HG02623 (cell line): ENCODE data around the gene ILF2.
A peak's percentile ranks its signal among the peaks of the same experiment; 100 is the strongest.
"Not testable (repeated sequence)": the region's sequence is repeated elsewhere in the genome, so short reads cannot be mapped to it uniquely, and the experiment has no call there.

ENCODE experiments used
- ATAC-seq: cut with Tn5 transposase; IDR thresholded peaks from one replicate; pipeline ENCODE4 v1.9.1; 2021; ENCODE audit warnings: moderate library complexity; ENCODE audit not compliant: unreplicated experiment

Gene ILF2

GRCh38 chr1:153670859-153671627, at the start of gene ILF2:
TSS of gene ILF2 (minus strand) at chr1:153670993. CDS start at chr1:153670922, 71 bp downstream.
- ATAC-seq = peak; percentile 96

GRCh38 chr1:153717330-153717729, 46.5 kb upstream of the ILF2 start:
- no peak for ATAC-seq

GRCh38 chr1:153716211-153716610, 45.4 kb upstream of the ILF2 start:
- ATAC-seq = not testable (repeated sequence)

GRCh38 chr1:153711026-153711425, 40.2 kb upstream of the ILF2 start:
- ATAC-seq = no peak

DNA sequence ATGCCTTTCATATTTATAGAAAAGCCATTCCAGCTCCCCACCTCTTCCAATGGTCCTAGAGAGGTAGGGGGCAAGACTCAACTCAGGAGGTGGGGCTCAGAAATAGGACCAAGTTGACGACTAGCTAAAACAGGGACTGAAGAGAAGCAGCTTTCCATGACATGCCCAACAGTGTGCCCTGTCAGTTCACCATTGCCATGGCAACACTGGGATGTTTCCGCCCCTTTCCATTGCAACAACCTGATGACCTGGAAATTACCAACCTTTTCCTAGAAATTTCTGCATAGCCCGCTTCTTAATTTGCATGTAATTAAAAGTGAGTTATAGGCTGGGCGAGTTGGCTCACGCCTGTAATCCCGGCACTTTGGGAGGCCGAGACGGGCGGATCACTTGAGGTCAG, 34.7 kb upstream of the ILF2 start:
- no peak for ATAC-seq

- ATAC-seq = no peak
Observed at GRCh38 chr1:153699768-153700167, 29.0 kb upstream of the ILF2 start.

DNA sequence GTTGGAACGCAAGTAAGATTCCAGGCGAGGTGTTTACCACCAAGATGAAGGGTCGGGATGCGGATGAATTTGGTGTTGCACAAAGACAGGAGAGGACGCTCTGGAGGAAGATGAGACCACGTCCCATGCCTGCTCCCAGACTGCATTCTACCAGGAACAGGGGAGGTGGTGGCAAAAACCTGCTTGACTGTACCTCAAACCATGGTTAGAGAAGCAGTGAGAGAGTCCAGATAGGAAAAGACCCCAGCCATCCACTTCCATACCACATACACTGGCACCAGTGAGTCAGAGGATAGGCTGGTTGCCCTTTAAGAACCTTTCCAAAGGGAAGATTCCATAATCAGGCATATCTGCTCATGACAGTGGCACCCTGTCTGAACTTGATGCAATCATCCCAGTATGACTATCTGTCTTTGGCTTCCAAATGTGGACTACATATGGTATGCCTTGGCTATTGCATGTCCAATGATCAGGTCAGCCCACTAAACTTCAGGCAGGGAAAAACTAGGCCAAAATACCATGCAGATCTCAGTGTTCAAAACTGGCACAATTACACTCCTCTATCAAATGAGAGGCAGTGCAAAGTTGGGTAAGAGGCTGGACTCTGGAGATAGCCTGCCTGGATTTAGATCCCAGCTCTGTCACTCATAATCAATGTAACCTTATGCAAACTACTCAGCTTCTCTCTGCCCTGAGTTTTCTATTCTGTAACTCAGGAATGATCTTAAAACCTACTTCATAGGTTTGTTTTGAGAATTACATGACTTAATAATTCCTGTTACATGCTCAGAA, 28.3 kb upstream of the ILF2 start:
- ATAC-seq = no peak

- no peak for ATAC-seq
Observed at GRCh38 chr1:153698020-153698922, 27.5 kb upstream of the ILF2 start.

DNA sequence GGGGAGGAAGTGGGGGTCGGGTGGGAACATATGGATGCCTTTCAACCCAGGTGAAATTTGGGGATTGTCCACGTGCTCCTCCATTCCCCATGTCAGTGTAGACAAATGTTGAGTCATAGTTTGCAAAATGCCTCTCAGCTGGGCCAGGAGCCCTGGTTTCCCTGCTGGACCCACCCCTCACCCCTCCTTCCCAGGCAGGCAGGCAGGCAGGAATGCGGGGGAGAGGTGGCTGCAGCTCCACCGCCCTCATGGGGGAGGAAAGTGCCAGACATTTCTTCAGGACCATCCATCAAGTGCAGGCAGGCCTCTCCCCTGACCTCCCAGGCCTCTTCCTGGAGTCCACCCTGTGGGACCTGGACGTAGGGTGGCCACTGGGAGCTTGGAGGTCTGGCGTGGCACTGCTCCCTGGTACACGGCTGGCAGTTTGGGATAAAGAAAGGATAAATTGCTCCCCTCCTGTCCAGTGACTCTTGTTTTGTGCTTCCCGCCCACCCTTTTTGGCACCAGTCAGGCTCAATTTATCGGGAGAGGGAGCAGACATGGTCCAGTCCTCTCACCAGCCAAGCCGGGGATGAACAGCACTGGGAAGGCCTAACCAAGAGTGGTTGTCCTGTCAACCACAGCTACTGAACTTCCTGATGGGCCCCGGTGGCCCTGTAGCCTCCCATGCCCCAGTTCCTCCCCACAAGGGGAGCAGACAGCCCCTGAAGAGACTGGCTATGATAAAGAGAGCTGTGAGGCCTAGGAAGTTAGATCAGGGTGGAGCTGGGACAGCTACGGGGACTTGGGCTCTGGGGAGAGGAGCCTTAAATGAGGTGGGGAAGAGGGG, 26.6 kb upstream of the ILF2 start:
- no peak for ATAC-seq

DNA sequence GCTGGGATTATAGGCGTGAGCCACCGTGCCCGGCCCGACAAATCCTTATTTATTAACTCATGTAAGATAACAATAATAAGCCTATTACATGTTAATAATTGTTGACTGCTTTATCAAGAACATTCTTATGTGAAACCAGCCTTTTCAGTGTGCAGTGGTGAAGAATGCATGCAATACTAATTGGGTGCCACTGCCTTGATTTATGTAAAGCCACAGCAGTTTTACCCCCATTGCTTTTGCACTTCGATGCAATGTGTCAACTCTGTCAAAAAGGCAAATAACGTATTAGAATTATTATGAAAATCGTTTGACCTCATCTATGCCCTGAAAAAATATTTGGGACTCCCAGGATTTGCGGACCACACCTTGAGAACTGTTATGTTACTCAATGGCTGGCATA, 25.9 kb upstream of the ILF2 start:
- ATAC-seq = no peak

DNA sequence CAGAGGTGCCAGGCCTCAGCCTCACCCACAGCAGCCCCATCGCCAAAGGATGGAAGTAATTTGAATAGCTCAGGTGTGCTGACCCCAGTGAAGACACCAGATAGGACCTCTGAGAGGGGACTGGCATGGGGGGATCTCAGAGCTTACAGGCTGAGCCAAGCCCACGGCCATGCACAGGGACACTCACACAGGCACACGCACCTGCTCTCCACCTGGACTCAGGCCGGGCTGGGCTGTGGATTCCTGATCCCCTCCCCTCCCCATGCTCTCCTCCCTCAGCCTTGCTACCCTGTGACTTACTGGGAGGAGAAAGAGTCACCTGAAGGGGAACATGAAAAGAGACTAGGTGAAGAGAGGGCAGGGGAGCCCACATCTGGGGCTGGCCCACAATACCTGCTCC, 22.7 kb upstream of the ILF2 start:
- no peak for ATAC-seq

- no peak for ATAC-seq
Observed at GRCh38 chr1:153688736-153689328, 18.0 kb upstream of the ILF2 start.

- no peak for ATAC-seq
Observed at GRCh38 chr1:153688276-153688675, 17.5 kb upstream of the ILF2 start.

GRCh38 chr1:153687346-153688125, 16.7 kb upstream of the ILF2 start:
- ATAC-seq = no peak

DNA sequence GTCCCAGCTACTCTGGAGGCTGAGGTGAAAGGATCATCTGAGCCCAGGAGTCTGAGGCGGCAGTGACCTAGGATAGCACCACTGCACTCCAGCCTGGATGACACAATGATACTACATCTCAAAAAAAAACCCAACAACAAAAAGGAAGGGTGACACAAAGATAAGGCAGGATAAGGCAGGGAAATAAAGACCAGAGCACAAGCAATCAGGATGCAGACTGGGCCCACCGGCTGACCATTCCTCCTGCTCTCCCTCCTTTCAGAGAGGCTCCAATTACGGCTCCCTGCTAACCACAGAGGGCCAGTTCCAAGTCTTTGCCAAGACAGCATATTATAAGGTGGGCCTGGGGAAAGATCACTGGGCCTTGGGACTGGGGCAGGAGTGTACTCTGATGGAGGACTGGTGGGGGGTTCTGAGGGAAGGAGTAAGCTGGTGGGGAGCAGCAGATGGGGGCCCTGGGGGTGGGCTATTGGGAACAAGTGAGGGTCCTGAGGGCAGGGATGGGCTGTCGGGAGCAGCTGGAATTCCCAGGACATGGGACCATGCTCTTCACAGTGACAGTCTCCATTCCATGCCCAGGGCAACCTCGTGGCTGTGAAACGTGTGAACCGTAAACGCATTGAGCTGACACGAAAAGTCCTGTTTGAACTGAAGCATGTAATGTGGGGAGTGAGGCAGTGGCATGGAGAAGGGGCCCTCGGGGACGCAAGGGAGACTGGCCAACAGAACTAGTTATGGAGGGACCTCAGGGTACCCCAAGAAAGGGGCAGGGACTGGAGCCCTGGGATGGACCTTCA, 14.9 kb upstream of the ILF2 start:
- no peak for ATAC-seq

- ATAC-seq = no peak
Observed at GRCh38 chr1:153684892-153685291, 14.1 kb upstream of the ILF2 start.

GRCh38 chr1:153683854-153684253, 13.1 kb upstream of the ILF2 start:
- ATAC-seq = no peak

DNA sequence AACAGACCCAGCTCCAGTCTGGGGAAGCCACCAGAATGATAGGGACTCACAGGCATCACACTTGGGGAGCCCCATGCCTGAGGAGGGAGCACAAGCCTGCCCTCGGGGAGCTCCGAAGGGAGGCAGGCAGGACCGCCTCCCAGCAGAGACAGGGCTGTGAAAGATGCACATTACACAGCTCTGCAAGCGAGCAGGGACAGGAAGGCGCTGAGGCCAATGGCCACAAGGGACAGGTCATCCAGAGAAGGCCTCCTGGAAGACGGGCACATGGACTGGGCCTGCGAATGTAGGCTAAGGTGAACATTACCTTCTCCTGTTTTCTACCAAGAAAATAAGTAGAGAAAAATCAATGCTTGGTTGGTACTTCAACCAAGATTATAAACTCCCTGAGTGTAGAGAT, 11.9 kb upstream of the ILF2 start:
- ATAC-seq = no peak

DNA sequence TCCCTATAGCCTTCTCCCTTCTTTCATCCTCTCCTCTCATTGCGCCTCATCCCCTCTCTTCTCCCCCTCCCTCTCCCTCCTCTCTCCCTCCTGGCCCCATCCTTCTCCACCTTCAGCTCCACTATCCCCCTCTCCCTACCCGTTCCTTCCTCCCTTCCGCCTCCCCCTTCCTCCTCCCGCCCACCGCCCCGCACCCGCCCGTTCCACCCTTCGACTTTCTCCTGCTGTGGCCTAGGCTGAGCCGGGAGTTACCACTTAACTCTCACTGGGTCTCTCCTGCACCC, 9.3 kb upstream of the ILF2 start:
- no peak for ATAC-seq
